ENCODE measurements around the gene PAPOLG. TPM values are rescaled to one million over a fixed set of nuclear protein-coding genes. Genes with fewer than 3 reads are reported as not detected.

Gene PAPOLG
- total RNA-seq, 3 donors from 2014 or later (not counting 1 experiment from before 2014, with no cell fraction given): 19.6 to 25.4 (median 19.8) TPM

DNA sequence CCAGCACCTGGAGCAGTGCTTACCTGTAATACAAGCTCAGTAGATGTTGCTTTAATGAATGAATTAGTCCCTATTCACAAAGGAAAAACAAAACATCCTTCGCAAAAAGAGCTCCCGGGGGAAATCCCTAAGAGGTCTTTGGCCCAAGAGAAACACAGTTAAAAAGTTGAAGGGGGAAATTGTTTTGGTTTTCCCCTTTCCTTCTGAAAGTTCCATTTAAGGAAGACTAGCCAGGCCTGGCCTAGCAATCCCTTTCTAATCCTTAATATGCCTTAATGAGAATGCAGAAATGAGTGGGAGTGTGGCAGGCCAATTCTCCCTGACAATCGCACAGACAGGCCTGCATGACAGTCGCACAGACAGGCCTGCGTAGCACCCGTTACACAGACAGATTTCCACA, 91.8 kb downstream of the PAPOLG start:
- H3K9me3 ChIP-seq (ENCODE audit: control insufficient read depth, insufficient read depth, low read length): no peaks in the 10 kb centered on the region
- H3K9me3 Mint-ChIP-seq: no peaks in the 10 kb centered on the region
- intact Hi-C loops (cut with micrococcal nuclease): no loop called here
- no peaks in the 10 kb centered on the region for H3K27me3 ChIP-seq (ENCODE audit: control insufficient read depth, insufficient read depth, low read length)
- ATAC-seq (no peak), DNase-seq (no peak)
- no peaks in the 10 kb centered on the region for H3K36me3 ChIP-seq (ENCODE audit: control insufficient read depth, insufficient read depth, low read length)
- no peak overlapping the region for H3K4me3 Mint-ChIP-seq
- H3K4me3 ChIP-seq (ENCODE audit: low read length): no peak overlapping the region
- H3K4me1 ChIP-seq (ENCODE audit: control insufficient read depth, insufficient read depth, low read length): no peaks in the 10 kb centered on the region
- H3K27ac Mint-ChIP-seq: no peak overlapping the region
- H3K27ac ChIP-seq (ENCODE audit: low read length): no peak overlapping the region
- TF ChIP-seq, protein P1, sequence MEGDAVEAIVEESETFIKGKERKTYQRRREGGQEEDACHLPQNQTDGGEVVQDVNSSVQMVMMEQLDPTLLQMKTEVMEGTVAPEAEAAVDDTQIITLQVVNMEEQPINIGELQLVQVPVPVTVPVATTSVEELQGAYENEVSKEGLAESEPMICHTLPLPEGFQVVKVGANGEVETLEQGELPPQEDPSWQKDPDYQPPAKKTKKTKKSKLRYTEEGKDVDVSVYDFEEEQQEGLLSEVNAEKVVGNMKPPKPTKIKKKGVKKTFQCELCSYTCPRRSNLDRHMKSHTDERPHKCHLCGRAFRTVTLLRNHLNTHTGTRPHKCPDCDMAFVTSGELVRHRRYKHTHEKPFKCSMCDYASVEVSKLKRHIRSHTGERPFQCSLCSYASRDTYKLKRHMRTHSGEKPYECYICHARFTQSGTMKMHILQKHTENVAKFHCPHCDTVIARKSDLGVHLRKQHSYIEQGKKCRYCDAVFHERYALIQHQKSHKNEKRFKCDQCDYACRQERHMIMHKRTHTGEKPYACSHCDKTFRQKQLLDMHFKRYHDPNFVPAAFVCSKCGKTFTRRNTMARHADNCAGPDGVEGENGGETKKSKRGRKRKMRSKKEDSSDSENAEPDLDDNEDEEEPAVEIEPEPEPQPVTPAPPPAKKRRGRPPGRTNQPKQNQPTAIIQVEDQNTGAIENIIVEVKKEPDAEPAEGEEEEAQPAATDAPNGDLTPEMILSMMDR (IDR thresholded peaks at IDR 0.05): no peak
- H3K4me1 Mint-ChIP-seq: no peaks in the 10 kb centered on the region
- H3K27me3 Mint-ChIP-seq (ENCODE audit: low read depth in 2 of 2): peaks cover 0 to 5% of the 10 kb centered on the region in 2 donors
- 98% methylated on average over 4 of the region's 6 CpGs for WGBS (ENCODE audit: insufficient coverage)
- no peaks in the 10 kb centered on the region for H3K36me3 Mint-ChIP-seq

Other genes starting within 250 kb of the PAPOLG start
- 1 to 10 TPM; 2.6 to 3.5 (median 3.0) TPM for gene BCL11A, start 202.6 kb upstream of the PAPOLG start, total RNA-seq
- 100 to 1,000 TPM; 128 to 197 (median 178) TPM for gene REL, start 125.3 kb downstream of the PAPOLG start, total RNA-seq